Naive thymus-derived CD8-positive, alpha-beta T cell (primary cell): ENCODE data around the gene PXN. TPM values are rescaled to one million over a fixed set of nuclear protein-coding genes. Genes with fewer than 3 reads are reported as not detected.

Experiments
- ATAC-seq, 2 donors: fragments of 150-1000 bp; cut with Tn5 transposase in 1 of 2; sonication (Bioruptor Pico), chemical (Tn5 transposase) in 1 of 2; 1 replicate in 1 of 2; 2 replicates in 1 of 2; pipeline ENCODE4 v1.10.0; 2021; ENCODE audit warnings: mild to moderate bottlenecking in 2 of 2, moderate library complexity in 2 of 2
- POLR2A ChIA-PET: fragments of 350-600 bp; sonication (Branson Sonifier 250); formaldehyde crosslinking; loops from one replicate; lab custom pipeline; 2021; ENCODE audit warnings: antibody characterized with exemption; lab: Charles Lee
- DNase-seq, 10 donors: peaks; one replicate each; pipeline versions ENCODE4 v3.0.0 to v3.0.0-alpha.2; 2020 to 2022
- H3K27ac Mint-ChIP-seq, 10 donors: one replicate each; pipeline ENCODE4 v1.8.0; 2020 to 2022; ENCODE audit warnings: mild to moderate bottlenecking in 10 of 10, mixed read lengths in 10 of 10, moderate library complexity in 4 of 10, inconsistent platforms in 1 of 10
- H3K27me3 Mint-ChIP-seq, 5 donors: one replicate each; pipeline ENCODE4 v1.8.0; 2021 to 2022; ENCODE audit warnings: mixed read lengths in 5 of 5
- H3K36me3 Mint-ChIP-seq, 3 donors: one replicate each; pipeline ENCODE4 v1.8.0; 2020 to 2022; ENCODE audit warnings: mixed read lengths in 3 of 3, mild to moderate bottlenecking in 2 of 3, inconsistent platforms in 1 of 3
- H3K4me1 Mint-ChIP-seq, 4 donors: one replicate each; pipeline ENCODE4 v1.8.0; 2021 to 2022; ENCODE audit warnings: mixed read lengths in 4 of 4
- H3K4me3 Mint-ChIP-seq, 10 donors: one replicate each; pipeline ENCODE4 v1.8.0; 2020 to 2022; ENCODE audit warnings: mild to moderate bottlenecking in 10 of 10, mixed read lengths in 10 of 10, moderate library complexity in 6 of 10, inconsistent platforms in 1 of 10
- H3K9me3 Mint-ChIP-seq, 9 donors: one replicate each; pipeline ENCODE4 v1.8.0; 2020 to 2022; ENCODE audit warnings: mixed read lengths in 9 of 9, mild to moderate bottlenecking in 3 of 9, inconsistent platforms in 1 of 9, moderate library complexity in 1 of 9
- polyA plus RNA-seq, 3 donors: library from polyadenylated mRNA; unstranded; fragments of 300-500 nt; fragmentation: Illumina TruSeq; gene quantifications; one replicate each; pipeline ENCODE4 v1.2.3, GENCODE V29; 2021
- total RNA-seq, 8 experiments: library from RNA in 2 of 8; stranded (reverse) in 2 of 8; gene quantifications; one replicate each; pipeline ENCODE4 v1.2.3 and lab custom pipeline; 2021 to 2026

The PXN gene
- total and polyA plus RNA-seq, 5 experiments from 2014 or later: 64.3 to 96.6 (median 93.9) TPM

DNA sequence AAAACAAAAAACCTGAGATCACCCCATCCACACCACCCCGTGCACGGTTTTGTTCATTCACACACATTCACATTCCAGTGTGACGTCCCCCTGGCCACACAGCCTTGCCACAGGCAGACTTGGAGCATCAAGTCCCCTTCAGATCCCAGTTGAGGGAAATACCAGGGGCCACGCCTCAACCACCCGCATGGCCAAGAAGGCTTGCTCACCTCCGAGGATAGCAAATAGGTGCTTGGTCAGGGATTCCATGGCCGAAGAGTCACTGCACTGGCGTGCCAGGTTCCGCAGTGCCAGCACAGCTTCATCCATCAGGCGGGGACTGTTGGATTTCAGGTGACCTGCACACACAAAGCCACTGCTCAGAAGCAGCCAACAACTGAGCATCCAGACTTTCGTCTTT lies 90.0 kb downstream of the PXN start:
- ATAC-seq (no peak), DNase-seq (no peak)
- Mint-ChIP-seq H3K9me3 (no peaks in the 10 kb centered on the region), H3K4me1 (peaks cover 0 to 9% (median 0%) of the 10 kb centered on the region in 4 donors), H3K4me3 (no peak overlapping the region), H3K27me3 (no peaks in the 10 kb centered on the region), H3K36me3 (peaks cover 0 to 96% (median 30%) of the 10 kb centered on the region in 3 donors), H3K27ac (no peak overlapping the region)
- POLR2A ChIA-PET: no interaction called here

GRCh38 chr12:120175062-120175461 lies 90.5 kb downstream of the PXN start:
- POLR2A ChIA-PET: no interaction called here
- Mint-ChIP-seq H3K4me1 (peaks cover 0 to 9% (median 0%) of the 10 kb centered on the region in 4 donors), H3K4me3 (no peak overlapping the region), H3K36me3 (peaks cover 0 to 96% (median 30%) of the 10 kb centered on the region in 3 donors), H3K27me3 (no peaks in the 10 kb centered on the region), H3K27ac (no peak overlapping the region), H3K9me3 (no peaks in the 10 kb centered on the region)
- no peak for DNase-seq
- no peak for ATAC-seq

- DNase-seq: no peak
- H3K9me3 Mint-ChIP-seq: no peaks in the 10 kb centered on the region
- peaks cover 0 to 92% (median 16%) of the 10 kb centered on the region in 3 donors for H3K36me3 Mint-ChIP-seq
- no peak overlapping the region for H3K4me3 Mint-ChIP-seq
- POLR2A ChIA-PET: no interaction called here
- peaks cover 0 to 3% (median 0%) of the 10 kb centered on the region in 4 donors for H3K4me1 Mint-ChIP-seq
- H3K27ac Mint-ChIP-seq: no peak overlapping the region
- ATAC-seq: no peak
- no peaks in the 10 kb centered on the region for H3K27me3 Mint-ChIP-seq
Measured at GRCh38 chr12:120172053-120172452, 93.5 kb downstream of the PXN start.

GRCh38 chr12:120170631-120171030 lies 94.9 kb downstream of the PXN start:
- H3K4me1 Mint-ChIP-seq: peaks cover 0 to 1% (median 0%) of the 10 kb centered on the region in 4 donors
- no peak overlapping the region for H3K4me3 Mint-ChIP-seq
- POLR2A ChIA-PET: no interaction called here
- DNase-seq: no peak
- H3K9me3 Mint-ChIP-seq: no peaks in the 10 kb centered on the region
- H3K36me3 Mint-ChIP-seq: peaks cover 0 to 90% (median 16%) of the 10 kb centered on the region in 3 donors
- no peak overlapping the region for H3K27ac Mint-ChIP-seq
- H3K27me3 Mint-ChIP-seq: no peaks in the 10 kb centered on the region
- no peak for ATAC-seq

DNA sequence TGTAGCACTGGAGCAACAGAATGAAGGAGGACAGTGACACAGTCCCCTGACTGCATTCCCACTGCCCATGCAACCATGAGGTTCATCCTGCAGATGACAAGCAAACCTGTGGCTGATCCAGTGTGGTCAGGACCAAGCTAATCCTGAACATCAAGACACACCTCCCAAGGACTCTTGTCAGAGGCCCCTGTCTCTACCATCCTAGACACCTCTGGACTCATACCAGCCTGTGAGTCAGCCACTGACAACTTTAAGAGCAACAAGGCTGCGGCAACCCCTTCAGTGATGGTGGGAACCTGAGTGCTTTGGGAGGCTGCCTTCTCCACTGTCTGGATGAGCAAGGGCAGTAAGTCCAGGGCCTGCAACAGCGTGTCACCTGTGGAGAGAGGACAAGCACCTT lies 95.6 kb downstream of the PXN start:
- DNase-seq (no peak), ATAC-seq (no peak)
- no peaks in the 10 kb centered on the region for H3K27me3 Mint-ChIP-seq
- H3K4me3 Mint-ChIP-seq: no peak overlapping the region
- no peak overlapping the region for H3K27ac Mint-ChIP-seq
- peaks cover 0 to 89% (median 16%) of the 10 kb centered on the region in 3 donors for H3K36me3 Mint-ChIP-seq
- POLR2A ChIA-PET: interaction anchor here (1.1 kb wide), 1 partner anchor 16 kb away, joined by 4 read pairs; no protein-coding TSS in a partner anchor
- no peaks in the 10 kb centered on the region for H3K4me1 Mint-ChIP-seq
- H3K9me3 Mint-ChIP-seq: no peaks in the 10 kb centered on the region

DNA sequence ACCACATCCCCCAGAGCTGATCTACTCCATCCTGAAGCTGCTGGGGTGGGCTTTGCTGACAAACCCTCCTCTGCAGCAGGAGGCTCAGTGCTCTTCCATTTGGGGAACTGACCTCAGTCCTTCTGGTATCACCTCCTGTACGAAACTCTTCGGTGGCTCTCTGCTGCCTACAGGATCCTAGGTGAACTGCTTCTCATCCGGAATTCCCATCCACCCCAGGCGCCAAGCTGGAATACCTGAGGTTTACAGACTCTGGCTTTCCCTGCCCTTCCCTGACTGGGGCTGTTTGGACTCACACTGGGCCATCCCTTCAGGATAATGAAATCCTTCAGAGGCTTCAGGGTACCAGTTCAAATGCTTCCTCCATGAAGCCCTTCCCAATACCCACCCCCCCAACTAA lies 97.2 kb downstream of the PXN start:
- Mint-ChIP-seq H3K36me3 (peaks cover 0 to 85% (median 6%) of the 10 kb centered on the region in 3 donors), H3K27ac (peak overlapping the region in 1 of 10 donors; percentile 51), H3K4me3 (no peak overlapping the region), H3K27me3 (no peaks in the 10 kb centered on the region), H3K9me3 (no peaks in the 10 kb centered on the region), H3K4me1 (no peaks in the 10 kb centered on the region)
- DNase-seq (no peak), ATAC-seq (no peak)
- POLR2A ChIA-PET: no interaction called here

DNA sequence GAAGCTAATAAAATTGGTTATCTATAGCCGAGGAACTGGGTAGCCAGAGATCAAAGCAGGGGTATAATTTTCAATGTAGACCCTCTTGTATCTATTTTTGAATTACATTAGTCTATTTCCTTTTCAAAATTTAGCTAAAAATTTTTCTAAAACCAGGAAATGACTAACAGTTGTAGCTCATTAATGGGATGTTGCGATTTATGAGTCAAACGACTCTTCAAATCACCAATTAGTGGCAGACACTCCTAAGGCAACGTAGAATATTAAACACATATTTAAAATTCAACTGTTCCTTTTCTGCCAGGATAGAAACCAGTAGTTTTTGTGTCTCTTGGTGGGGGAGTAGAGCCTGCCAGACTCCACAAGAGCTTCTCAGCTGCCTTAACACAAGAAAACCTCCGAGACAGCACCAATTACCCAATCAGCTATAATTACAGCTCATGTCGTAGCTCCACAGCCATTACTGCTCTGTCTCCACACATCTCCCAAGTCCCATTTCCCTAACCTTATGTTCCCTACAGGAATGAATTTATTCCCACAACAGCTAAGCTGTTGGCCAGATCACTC lies 97.9 kb downstream of the PXN start:
- no peaks in the 10 kb centered on the region for H3K27me3 Mint-ChIP-seq
- ATAC-seq (no peak), DNase-seq (no peak)
- H3K4me3 Mint-ChIP-seq: no peak overlapping the region
- H3K9me3 Mint-ChIP-seq: no peaks in the 10 kb centered on the region
- H3K36me3 Mint-ChIP-seq: peaks cover 0 to 85% (median 3%) of the 10 kb centered on the region in 3 donors
- no peak overlapping the region for H3K27ac Mint-ChIP-seq
- no peaks in the 10 kb centered on the region for H3K4me1 Mint-ChIP-seq
- POLR2A ChIA-PET: interaction anchor here (0.6 kb wide), 1 partner anchor 48 kb away, joined by 4 read pairs; no protein-coding TSS in a partner anchor

DNA sequence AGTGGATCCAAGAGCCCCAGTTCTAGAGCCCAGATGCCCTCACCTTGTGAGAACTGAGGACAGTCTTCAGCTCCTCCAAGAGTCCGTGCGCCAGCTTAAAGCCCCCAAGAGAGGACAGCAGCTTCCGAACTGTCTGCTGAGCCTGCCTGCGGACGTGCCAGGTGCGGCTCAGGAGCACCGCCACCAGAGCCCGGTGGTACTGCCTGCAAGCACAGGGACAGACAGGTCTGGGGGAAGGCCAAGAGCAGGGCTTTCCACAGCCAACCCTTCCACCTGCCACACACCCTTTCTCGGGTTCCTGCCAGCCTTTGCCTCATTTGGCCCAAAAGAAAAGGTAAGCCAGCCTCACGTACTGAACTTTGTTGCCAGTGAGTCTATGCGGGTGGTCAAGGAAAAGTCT lies 101.2 kb downstream of the PXN start:
- DNase-seq (no peak), ATAC-seq (no peak)
- Mint-ChIP-seq H3K4me3 (no peak overlapping the region), H3K27ac (no peak overlapping the region), H3K9me3 (no peaks in the 10 kb centered on the region), H3K4me1 (no peaks in the 10 kb centered on the region), H3K36me3 (peaks cover 0 to 87% (median 11%) of the 10 kb centered on the region in 3 donors), H3K27me3 (no peaks in the 10 kb centered on the region)
- POLR2A ChIA-PET: interaction anchor here (0.6 kb wide), 1 partner anchor 27 kb away, joined by 3 read pairs; no protein-coding TSS in a partner anchor

DNA sequence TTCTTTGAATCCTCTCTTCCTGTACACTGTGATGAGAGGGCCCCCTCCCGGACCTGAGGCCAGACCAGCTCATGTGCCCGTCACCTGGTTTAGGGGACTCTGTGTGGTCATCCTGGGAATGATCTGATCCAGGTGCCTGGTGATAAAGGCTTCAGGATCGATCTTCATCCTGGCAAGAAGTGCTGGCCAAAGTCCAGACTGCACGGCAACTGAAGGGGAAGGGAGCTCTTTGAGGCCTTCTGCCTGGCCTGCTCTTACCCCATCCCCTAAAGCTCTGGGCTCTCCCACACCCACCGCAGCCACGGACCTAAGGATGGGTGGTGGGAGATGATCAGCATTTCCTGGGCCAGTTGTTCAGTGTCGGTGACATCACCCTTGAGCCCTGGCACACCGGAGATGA lies 102.8 kb downstream of the PXN start:
- Mint-ChIP-seq H3K36me3 (peaks cover 0 to 87% (median 16%) of the 10 kb centered on the region in 3 donors), H3K4me3 (no peak overlapping the region), H3K27me3 (no peaks in the 10 kb centered on the region), H3K9me3 (no peaks in the 10 kb centered on the region), H3K27ac (no peak overlapping the region), H3K4me1 (no peaks in the 10 kb centered on the region)
- POLR2A ChIA-PET: no interaction called here
- ATAC-seq (no peak), DNase-seq (no peak)

DNA sequence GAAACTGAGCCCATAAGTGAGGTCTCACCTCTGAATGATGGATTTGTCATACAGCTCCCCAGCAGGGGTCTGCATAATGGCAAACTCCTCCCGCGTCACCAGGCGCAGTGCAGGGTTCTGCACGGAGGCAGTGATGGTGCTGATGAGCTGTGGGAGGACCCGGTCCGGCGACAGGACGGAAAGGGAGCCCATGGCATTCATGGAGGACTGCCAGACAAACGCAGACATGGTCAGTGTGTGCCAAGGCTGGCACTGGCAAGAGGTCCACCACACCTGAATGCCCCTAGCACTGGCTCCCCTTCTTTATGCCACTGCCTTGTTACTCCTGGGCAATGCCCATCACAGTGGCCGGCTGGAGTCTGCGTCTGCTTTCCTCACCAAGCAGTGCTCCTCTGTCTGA lies 103.7 kb downstream of the PXN start:
- ATAC-seq (no peak), DNase-seq (no peak)
- Mint-ChIP-seq H3K36me3 (peaks cover 0 to 88% (median 21%) of the 10 kb centered on the region in 3 donors), H3K4me1 (no peaks in the 10 kb centered on the region), H3K9me3 (no peaks in the 10 kb centered on the region), H3K4me3 (no peak overlapping the region), H3K27ac (peak overlapping the region in 1 of 10 donors; percentile 43), H3K27me3 (no peaks in the 10 kb centered on the region)
- POLR2A ChIA-PET: no interaction called here

Other genes starting within 250 kb of the PXN start
- 10 to 100 TPM; 49.8 to 51.6 TPM for gene RAB35, start 149.0 kb downstream of the PXN start, total RNA-seq
- 10 to 100 TPM; 10.2 to 14.1 (median 12.6) TPM for gene RAB35, start 149.0 kb downstream of the PXN start, polyA plus RNA-seq
- 100 to 1,000 TPM; 132 to 133 TPM for gene GCN1, start 71.0 kb downstream of the PXN start, total RNA-seq
- 10 to 100 TPM; 14.9 to 28.3 (median 23.8) TPM for gene GCN1, start 71.0 kb downstream of the PXN start, polyA plus RNA-seq
- 1,000 to 10,000 TPM; 1,511 to 1,568 TPM for gene RPLP0, start 64.6 kb downstream of the PXN start, total RNA-seq
- 1,000 to 10,000 TPM; 1,821 to 2,320 (median 1,964) TPM for gene RPLP0, start 64.6 kb downstream of the PXN start, polyA plus RNA-seq
- gene RNU4-2, start 26.2 kb upstream of the PXN start, total RNA-seq: 1,000 to 10,000 TPM; 4,355 to 8,006 TPM
- 10 to 100 TPM in 1 of 3 donors, not detected in 2; 79.6 TPM for gene RNU4-2, start 26.2 kb upstream of the PXN start, polyA plus RNA-seq
- gene RNU4-1, start 27.5 kb upstream of the PXN start, total RNA-seq: 100 to 1,000 TPM; 519 to 934 TPM
- not detected for gene RNU4-1, start 27.5 kb upstream of the PXN start, polyA plus RNA-seq
- 1 to 10 TPM; 2.4 to 4.1 TPM for gene SIRT4, start 36.6 kb upstream of the PXN start, total RNA-seq
- gene SIRT4, start 36.6 kb upstream of the PXN start, polyA plus RNA-seq: 1 to 10 TPM; 1.9 to 3.2 (median 2.2) TPM
- not detected for gene PLA2G1B, start 62.0 kb upstream of the PXN start, total RNA-seq
- gene PLA2G1B, start 62.0 kb upstream of the PXN start, polyA plus RNA-seq: under 1 TPM; 0.40 to 0.77 (median 0.75) TPM
- not detected for gene MSI1, start 103.4 kb upstream of the PXN start, total RNA-seq
- gene MSI1, start 103.4 kb upstream of the PXN start, polyA plus RNA-seq: not detected
- 100 to 1,000 TPM; 131 to 150 TPM for gene COX6A1, start 172.4 kb upstream of the PXN start, total RNA-seq
- gene COX6A1, start 172.4 kb upstream of the PXN start, polyA plus RNA-seq: 100 to 1,000 TPM; 683 to 799 (median 722) TPM
- gene TRIAP1, start 180.7 kb upstream of the PXN start, total RNA-seq: 10 to 100 TPM; 21.9 to 25.3 TPM
- gene TRIAP1, start 180.7 kb upstream of the PXN start, polyA plus RNA-seq: 10 to 100 TPM; 54.1 to 65.2 (median 63.7) TPM
- gene GATC, start 180.7 kb upstream of the PXN start, total RNA-seq: 10 to 100 TPM; 24.1 to 28.0 TPM
- gene GATC, start 180.7 kb upstream of the PXN start, polyA plus RNA-seq: 10 to 100 TPM; 14.6 to 19.2 (median 17.5) TPM
- 100 to 1,000 TPM; 157 to 164 TPM for gene SRSF9, start 204.0 kb upstream of the PXN start, total RNA-seq
- 100 to 1,000 TPM; 181 to 198 (median 191) TPM for gene SRSF9, start 204.0 kb upstream of the PXN start, polyA plus RNA-seq
- 10 to 100 TPM; 57.0 to 57.8 TPM for gene DYNLL1, start 230.4 kb upstream of the PXN start, total RNA-seq
- 100 to 1,000 TPM; 156 to 192 (median 179) TPM for gene DYNLL1, start 230.4 kb upstream of the PXN start, polyA plus RNA-seq